Measurements from ENCODE around the gene PRDX5. TPM values are rescaled to one million over a fixed set of nuclear protein-coding genes. Genes with fewer than 3 reads are reported as not detected.

PRDX5 gene
- total RNA-seq, 6 experiments from 2014 or later, result 84.0 to 172 (median 89.3) TPM

- intact Hi-C loops (cut with DNase I), result no loop called here
- DNase-seq (no peak), ATAC-seq (no peak)
- Histone ChIP-seq H3K36me3 (no peaks in the 10 kb centered on the region), H3K4me3 (no peak overlapping the region), H3K27me3 (no peaks in the 10 kb centered on the region), H3K4me1 (no peaks in the 10 kb centered on the region), H3K9me3 (no peaks in the 10 kb centered on the region), H3K27ac (no peak overlapping the region)
- 83% methylated on average over 3 of the region's 8 CpGs for WGBS (ENCODE audit: insufficient coverage, low coverage, low lambda C conversion rate, missing lambda C conversion rate)
- TF ChIP-seq POLR2A (IDR thresholded peaks at IDR 0.05) (no peak), CTCF (IDR thresholded peaks at IDR 0.05) (no peak)
Measured at GRCh38 chr11:64333556-64333955, 15.6 kb downstream of the PRDX5 start.

- no peak overlapping the region for H3K4me3 ChIP-seq
- ATAC-seq (peak in 2 of 4 donors; percentile 23 to 76), DNase-seq (no peak)
- H3K4me1 ChIP-seq, result no peaks in the 10 kb centered on the region
- TF ChIP-seq CTCF (IDR thresholded peaks at IDR 0.05), result no peak
- H3K36me3 ChIP-seq, result no peaks in the 10 kb centered on the region
- WGBS (ENCODE audit: insufficient coverage, low coverage, low lambda C conversion rate, missing lambda C conversion rate), result 55% methylated on average over 11 of the region's 13 CpGs
- H3K27ac ChIP-seq, result no peak overlapping the region
- H3K27me3 ChIP-seq, result no peaks in the 10 kb centered on the region
- intact Hi-C loops (cut with DNase I), result no loop called here
- H3K9me3 ChIP-seq, result no peaks in the 10 kb centered on the region
Measured at GRCh38 chr11:64334764-64335735, 17.1 kb downstream of the PRDX5 start.

- no peak overlapping the region for H3K27ac ChIP-seq
- H3K27me3 ChIP-seq, result no peaks in the 10 kb centered on the region
- H3K36me3 ChIP-seq, result no peaks in the 10 kb centered on the region
- 63% methylated on average over 8 of the region's 8 CpGs for WGBS (ENCODE audit: insufficient coverage, low coverage, low lambda C conversion rate, missing lambda C conversion rate)
- peaks cover 0 to 6% (median 2%) of the 10 kb centered on the region in 4 donors for H3K4me1 ChIP-seq
- TF ChIP-seq CTCF (IDR thresholded peaks at IDR 0.05) (no peak), POLR2A (IDR thresholded peaks at IDR 0.05) (no peak)
- no peaks in the 10 kb centered on the region for H3K9me3 ChIP-seq
- ATAC-seq (no peak), DNase-seq (no peak)
- intact Hi-C loops (cut with DNase I), result no loop called here
- no peak overlapping the region for H3K4me3 ChIP-seq
Measured at GRCh38 chr11:64337538-64338249, 19.8 kb downstream of the PRDX5 start.

GRCh38 chr11:64338716-64339115, 20.8 kb downstream of the PRDX5 start:
- no peaks in the 10 kb centered on the region for H3K36me3 ChIP-seq
- no peak overlapping the region for H3K4me3 ChIP-seq
- H3K27ac ChIP-seq, result no peak overlapping the region
- ATAC-seq (no peak), DNase-seq (no peak)
- no peaks in the 10 kb centered on the region for H3K9me3 ChIP-seq
- TF ChIP-seq POLR2A (IDR thresholded peaks at IDR 0.05) (no peak), CTCF (IDR thresholded peaks at IDR 0.05) (no peak)
- intact Hi-C loops (cut with DNase I), result no loop called here
- no peaks in the 10 kb centered on the region for H3K27me3 ChIP-seq
- H3K4me1 ChIP-seq, result peaks cover 0 to 11% (median 2%) of the 10 kb centered on the region in 4 donors
- 100% methylated on average over 1 of the region's 8 CpGs for WGBS (ENCODE audit: insufficient coverage, low coverage, low lambda C conversion rate, missing lambda C conversion rate)

All from right lobe of liver (tissue), 6 donors.